ENCODE results near the gene EFNA5. TPM values are rescaled to one million over a fixed set of nuclear protein-coding genes. Genes with fewer than 3 reads are reported as not detected.

The EFNA5 gene
- total RNA-seq, 4 donors from 2014 or later: 1.2 to 22.7 (median 9.4) TPM

DNA sequence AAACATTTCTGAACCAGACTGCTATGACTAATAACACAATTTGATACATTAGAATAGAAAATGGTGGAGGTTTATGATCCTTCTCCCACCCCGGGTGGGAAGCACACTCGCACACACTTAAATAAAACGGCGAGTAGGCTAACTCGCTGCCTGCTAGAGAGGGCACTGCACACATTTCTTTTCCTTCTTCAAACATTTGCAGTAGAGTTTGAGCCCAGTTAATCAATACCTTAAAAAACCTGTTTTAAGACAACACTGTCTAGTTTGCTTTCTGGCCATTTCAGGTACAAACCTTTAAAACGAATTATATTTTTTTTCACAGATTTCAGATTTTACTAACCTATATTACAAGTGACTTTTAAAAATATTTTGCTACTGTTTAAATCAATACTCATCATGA lies 63.5 kb downstream of the EFNA5 start:
- no peaks in the 10 kb centered on the region for H3K4me1 ChIP-seq
- H3K4me3 ChIP-seq: no peak overlapping the region
- no peaks in the 10 kb centered on the region for H3K36me3 ChIP-seq
- H3K9me3 ChIP-seq: no peaks in the 10 kb centered on the region
- no peaks in the 10 kb centered on the region for H3K27me3 ChIP-seq
- intact Hi-C loops (cut with DNase I; ENCODE audit: low total_unique reads): no loop called here
- TF ChIP-seq POLR2A (IDR thresholded peaks at IDR 0.05): no peak
- TF ChIP-seq, protein P1, sequence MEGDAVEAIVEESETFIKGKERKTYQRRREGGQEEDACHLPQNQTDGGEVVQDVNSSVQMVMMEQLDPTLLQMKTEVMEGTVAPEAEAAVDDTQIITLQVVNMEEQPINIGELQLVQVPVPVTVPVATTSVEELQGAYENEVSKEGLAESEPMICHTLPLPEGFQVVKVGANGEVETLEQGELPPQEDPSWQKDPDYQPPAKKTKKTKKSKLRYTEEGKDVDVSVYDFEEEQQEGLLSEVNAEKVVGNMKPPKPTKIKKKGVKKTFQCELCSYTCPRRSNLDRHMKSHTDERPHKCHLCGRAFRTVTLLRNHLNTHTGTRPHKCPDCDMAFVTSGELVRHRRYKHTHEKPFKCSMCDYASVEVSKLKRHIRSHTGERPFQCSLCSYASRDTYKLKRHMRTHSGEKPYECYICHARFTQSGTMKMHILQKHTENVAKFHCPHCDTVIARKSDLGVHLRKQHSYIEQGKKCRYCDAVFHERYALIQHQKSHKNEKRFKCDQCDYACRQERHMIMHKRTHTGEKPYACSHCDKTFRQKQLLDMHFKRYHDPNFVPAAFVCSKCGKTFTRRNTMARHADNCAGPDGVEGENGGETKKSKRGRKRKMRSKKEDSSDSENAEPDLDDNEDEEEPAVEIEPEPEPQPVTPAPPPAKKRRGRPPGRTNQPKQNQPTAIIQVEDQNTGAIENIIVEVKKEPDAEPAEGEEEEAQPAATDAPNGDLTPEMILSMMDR (IDR thresholded peaks at IDR 0.05): no peak
- no peak for DNase-seq
- no peak overlapping the region for H3K27ac ChIP-seq

DNA sequence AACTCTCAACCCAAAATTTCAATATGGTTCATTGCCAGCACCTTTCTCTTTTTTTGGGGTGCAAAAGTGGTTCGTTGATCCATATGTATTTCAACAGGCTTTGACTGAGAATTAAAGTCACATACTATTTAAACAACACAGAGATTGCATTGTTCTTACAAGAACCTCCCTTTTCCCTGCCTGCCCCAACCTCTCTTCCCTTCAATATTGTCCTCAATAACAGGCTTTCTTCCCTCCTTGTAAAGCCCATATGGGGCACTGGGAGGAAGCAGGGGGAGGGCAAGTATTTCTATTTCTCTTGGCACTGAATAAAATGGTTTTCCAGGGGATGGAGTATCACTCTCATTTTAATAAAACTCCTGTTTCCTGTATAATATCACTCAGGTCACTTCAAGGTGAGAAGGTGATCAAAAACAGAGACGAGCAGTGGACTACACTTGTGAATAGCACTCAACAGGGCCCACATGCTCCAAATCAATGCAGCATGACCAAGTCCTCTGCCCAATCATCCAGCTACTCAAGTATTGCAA lies 65.1 kb downstream of the EFNA5 start:
- Histone ChIP-seq H3K27ac (no peak overlapping the region), H3K27me3 (no peaks in the 10 kb centered on the region), H3K4me1 (no peaks in the 10 kb centered on the region), H3K9me3 (no peaks in the 10 kb centered on the region), H3K4me3 (no peak overlapping the region), H3K36me3 (no peaks in the 10 kb centered on the region)
- no peak for TF ChIP-seq POLR2A (IDR thresholded peaks at IDR 0.05)
- TF ChIP-seq, protein P1 (IDR thresholded peaks at IDR 0.05): no peak
- DNase-seq: no peak
- intact Hi-C loops (cut with DNase I; ENCODE audit: low total_unique reads): no loop called here

DNA sequence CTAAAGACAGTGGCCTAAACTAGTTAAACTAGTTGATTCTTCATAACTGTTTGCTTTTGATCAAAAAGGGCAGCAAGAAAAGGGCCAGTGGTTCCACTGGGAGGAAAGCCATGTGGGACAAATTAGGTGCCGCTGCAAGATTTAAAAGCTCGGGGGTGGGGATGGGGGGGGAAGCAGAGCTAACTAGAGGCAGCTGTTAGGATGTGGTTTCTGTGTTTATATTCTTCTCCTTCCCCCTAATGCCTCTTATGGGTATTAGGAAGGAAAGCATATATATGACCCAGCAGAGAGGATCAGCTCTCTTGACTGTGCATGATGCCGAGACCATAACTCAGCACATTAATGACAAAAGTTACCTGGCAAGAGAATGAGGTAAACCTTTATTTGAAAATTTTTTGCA lies 65.7 kb downstream of the EFNA5 start:
- Histone ChIP-seq H3K4me3 (no peak overlapping the region), H3K9me3 (no peaks in the 10 kb centered on the region), H3K27ac (no peak overlapping the region), H3K4me1 (no peaks in the 10 kb centered on the region), H3K36me3 (no peaks in the 10 kb centered on the region), H3K27me3 (no peaks in the 10 kb centered on the region)
- DNase-seq: no peak
- intact Hi-C loops (cut with DNase I; ENCODE audit: low total_unique reads): no loop called here
- TF ChIP-seq, protein P1 (IDR thresholded peaks at IDR 0.05): no peak
- no peak for TF ChIP-seq POLR2A (IDR thresholded peaks at IDR 0.05)

DNA sequence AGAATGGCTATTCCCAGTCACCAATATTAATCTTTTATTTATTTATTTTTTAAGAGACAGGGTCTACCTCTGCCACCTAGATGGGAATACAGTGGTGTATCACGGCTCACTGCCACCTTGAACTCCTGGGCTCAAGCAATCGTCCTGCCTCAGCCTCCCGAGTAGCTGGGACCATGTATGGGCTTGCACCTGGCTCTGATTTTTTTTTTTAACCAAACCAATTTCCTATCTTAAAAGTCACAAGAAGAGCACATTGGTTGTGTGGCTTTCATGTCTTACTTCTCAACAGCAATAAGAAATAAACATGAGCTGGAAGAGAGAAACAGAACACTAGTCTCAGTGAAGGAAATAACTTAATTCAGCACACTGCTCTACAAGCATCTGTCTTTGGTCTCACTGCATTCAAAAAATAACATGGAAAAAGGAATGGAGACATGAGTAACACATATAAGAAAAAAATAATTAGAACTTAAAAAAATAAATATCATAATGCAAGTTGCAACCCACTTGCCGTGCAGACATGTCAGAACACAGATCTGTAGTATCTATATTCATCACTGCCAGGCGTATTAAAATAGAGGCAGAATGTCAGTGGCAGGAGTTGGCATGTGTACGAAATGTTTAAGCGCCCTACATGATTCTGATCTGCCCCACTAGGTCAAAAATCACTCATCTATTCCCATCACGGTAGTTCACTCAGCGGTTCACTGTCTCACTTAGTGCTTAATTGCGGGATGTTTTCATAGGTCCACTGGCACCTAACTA lies 66.4 kb downstream of the EFNA5 start:
- Histone ChIP-seq H3K4me1 (no peaks in the 10 kb centered on the region), H3K36me3 (no peaks in the 10 kb centered on the region), H3K27ac (no peak overlapping the region), H3K4me3 (no peak overlapping the region), H3K27me3 (no peaks in the 10 kb centered on the region), H3K9me3 (no peaks in the 10 kb centered on the region)
- intact Hi-C loops (cut with DNase I; ENCODE audit: low total_unique reads): no loop called here
- DNase-seq: no peak
- TF ChIP-seq POLR2A (IDR thresholded peaks at IDR 0.05): no peak
- TF ChIP-seq, protein P1 (IDR thresholded peaks at IDR 0.05): no peak

DNA sequence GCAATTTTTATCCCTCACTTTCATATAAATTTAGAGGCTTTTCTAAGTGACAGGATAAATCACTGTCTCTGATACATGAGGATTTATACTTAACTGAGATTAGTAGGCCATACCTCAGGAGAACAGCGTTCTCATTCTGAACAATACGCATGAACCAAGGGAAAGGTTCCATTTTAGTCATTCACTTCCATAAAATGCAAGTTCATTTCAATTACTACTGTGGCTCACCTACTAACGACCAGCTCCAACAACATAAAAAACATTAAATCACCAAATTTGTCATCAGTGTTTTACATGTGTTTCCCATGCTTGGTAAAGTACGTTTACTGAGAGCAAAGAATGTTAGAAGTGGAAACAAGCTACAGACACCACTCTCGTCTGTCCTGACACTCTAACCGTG lies 67.4 kb downstream of the EFNA5 start:
- Histone ChIP-seq H3K4me3 (no peak overlapping the region), H3K4me1 (no peaks in the 10 kb centered on the region), H3K27me3 (no peaks in the 10 kb centered on the region), H3K9me3 (no peaks in the 10 kb centered on the region), H3K36me3 (no peaks in the 10 kb centered on the region), H3K27ac (no peak overlapping the region)
- no peak for DNase-seq
- intact Hi-C loops (cut with DNase I; ENCODE audit: low total_unique reads): no loop called here
- TF ChIP-seq POLR2A (IDR thresholded peaks at IDR 0.05): no peak
- TF ChIP-seq, protein P1 (IDR thresholded peaks at IDR 0.05): no peak

Data from uterus (tissue), 4 donors.